Measurements from ENCODE around the gene ZEB2. TPM values are rescaled to one million over a fixed set of nuclear protein-coding genes. Genes with fewer than 3 reads are reported as not detected.
A peak's percentile ranks its signal among the peaks of the same experiment; 100 is the strongest.

The ZEB2 gene
- total RNA-seq, 1 donor from 2014 or later: 95.4 TPM

DNA sequence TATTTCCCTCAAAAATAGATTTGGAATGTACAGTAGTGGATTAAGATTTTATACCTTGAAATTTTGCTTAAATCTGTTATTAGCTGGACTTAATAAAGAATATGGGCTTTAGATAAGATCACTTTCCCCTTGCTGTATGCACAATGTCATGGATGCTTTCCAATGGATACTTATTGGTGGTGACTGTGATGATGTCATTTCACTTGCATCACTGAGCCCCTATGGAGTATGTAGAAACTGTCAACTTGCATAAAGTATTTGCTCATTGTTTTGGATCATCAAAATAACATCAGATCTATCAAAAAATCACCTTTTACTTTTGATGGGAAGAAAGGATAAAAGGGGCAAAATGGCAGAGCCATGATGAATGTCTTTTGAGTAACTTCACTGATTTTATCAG, 112.7 kb downstream of the ZEB2 start:
- Mint-ChIP-seq H3K36me3 (ENCODE audit: low read depth) (peaks cover 28% of the 10 kb centered on the region), H3K27me3 (ENCODE audit: low read depth) (no peaks in the 10 kb centered on the region), H3K4me3 (ENCODE audit: unreplicated experiment) (no peak overlapping the region), H3K27ac (ENCODE audit: unreplicated experiment) (no peak overlapping the region), H3K9me3 (ENCODE audit: low read depth) (no peaks in the 10 kb centered on the region), H3K4me1 (ENCODE audit: low read depth) (peaks cover 31% of the 10 kb centered on the region)
- no peak for TF ChIP-seq CTCF (IDR thresholded peaks at IDR 0.05)
- DNase-seq (ENCODE audit: low spot score): no peak

- H3K27ac Mint-ChIP-seq (ENCODE audit: unreplicated experiment): peak overlapping the region; percentile 33
- TF ChIP-seq CTCF (IDR thresholded peaks at IDR 0.05): no peak
- peaks cover 37% of the 10 kb centered on the region for H3K4me1 Mint-ChIP-seq (ENCODE audit: low read depth)
- DNase-seq (ENCODE audit: low spot score): no peak
- no peak overlapping the region for H3K4me3 Mint-ChIP-seq (ENCODE audit: unreplicated experiment)
- H3K36me3 Mint-ChIP-seq (ENCODE audit: low read depth): peaks cover 31% of the 10 kb centered on the region
- no peaks in the 10 kb centered on the region for H3K27me3 Mint-ChIP-seq (ENCODE audit: low read depth)
- no peaks in the 10 kb centered on the region for H3K9me3 Mint-ChIP-seq (ENCODE audit: low read depth)
These were observed 113.7 kb downstream of the ZEB2 start for GRCh38 chr2:144405982-144406788.

- Mint-ChIP-seq H3K4me3 (ENCODE audit: unreplicated experiment) (no peak overlapping the region), H3K27ac (ENCODE audit: unreplicated experiment) (peak overlapping the region; percentile 41), H3K36me3 (ENCODE audit: low read depth) (peaks cover 33% of the 10 kb centered on the region), H3K9me3 (ENCODE audit: low read depth) (no peaks in the 10 kb centered on the region), H3K4me1 (ENCODE audit: low read depth) (peaks cover 37% of the 10 kb centered on the region), H3K27me3 (ENCODE audit: low read depth) (no peaks in the 10 kb centered on the region)
- no peak for TF ChIP-seq CTCF (IDR thresholded peaks at IDR 0.05)
- no peak for DNase-seq (ENCODE audit: low spot score)
These were observed 114.6 kb downstream of the ZEB2 start for GRCh38 chr2:144405321-144405720.

- Mint-ChIP-seq H3K27me3 (ENCODE audit: low read depth) (no peaks in the 10 kb centered on the region), H3K27ac (ENCODE audit: unreplicated experiment) (no peak overlapping the region), H3K9me3 (ENCODE audit: low read depth) (no peaks in the 10 kb centered on the region), H3K36me3 (ENCODE audit: low read depth) (peaks cover 38% of the 10 kb centered on the region), H3K4me1 (ENCODE audit: low read depth) (peaks cover 37% of the 10 kb centered on the region), H3K4me3 (ENCODE audit: unreplicated experiment) (no peak overlapping the region)
- TF ChIP-seq CTCF (IDR thresholded peaks at IDR 0.05): no peak
- DNase-seq (ENCODE audit: low spot score): no peak
These were observed 115.2 kb downstream of the ZEB2 start for GRCh38 chr2:144404586-144405314.

GRCh38 chr2:144403933-144404332, 116.0 kb downstream of the ZEB2 start:
- Mint-ChIP-seq H3K4me1 (ENCODE audit: low read depth) (peaks cover 37% of the 10 kb centered on the region), H3K4me3 (ENCODE audit: unreplicated experiment) (no peak overlapping the region), H3K9me3 (ENCODE audit: low read depth) (no peaks in the 10 kb centered on the region), H3K36me3 (ENCODE audit: low read depth) (peaks cover 44% of the 10 kb centered on the region), H3K27ac (ENCODE audit: unreplicated experiment) (peak overlapping the region; percentile 83), H3K27me3 (ENCODE audit: low read depth) (no peaks in the 10 kb centered on the region)
- TF ChIP-seq CTCF (IDR thresholded peaks at IDR 0.05): no peak
- no peak for DNase-seq (ENCODE audit: low spot score)
